Measurements from ENCODE around the gene MFSD6L. TPM values are rescaled to one million over a fixed set of nuclear protein-coding genes. Genes with fewer than 3 reads are reported as not detected.
A peak's percentile ranks its signal among the peaks of the same experiment; 100 is the strongest.

The MFSD6L gene, protein sequence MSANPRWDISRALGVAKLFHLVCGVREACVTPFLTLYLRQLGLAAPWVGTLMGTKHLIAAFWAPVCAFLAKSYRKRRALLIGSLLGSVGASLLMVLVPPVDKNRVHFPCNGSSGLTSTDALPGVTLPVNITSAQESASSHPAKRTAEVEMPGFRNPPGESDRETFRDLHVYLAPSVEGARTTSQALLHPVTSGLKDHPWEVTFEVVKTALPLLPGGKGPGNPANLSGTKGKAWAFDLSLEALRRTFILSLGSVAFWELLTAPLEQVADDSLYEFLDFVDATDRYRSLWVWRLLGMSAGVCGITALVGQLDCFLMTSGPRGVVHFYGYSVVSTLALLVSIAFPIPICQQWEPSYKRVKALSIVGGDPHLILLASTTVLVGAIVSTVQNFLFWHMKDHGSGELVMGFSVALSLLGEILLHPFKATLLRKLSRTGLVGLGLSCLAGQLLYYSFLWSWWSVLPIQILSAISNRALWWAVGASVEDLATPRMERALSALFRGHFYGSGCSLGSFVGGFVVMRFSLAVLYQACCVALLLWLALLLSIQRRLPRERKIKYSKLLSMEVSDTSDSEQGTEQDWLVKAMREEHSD
- polyA plus RNA-seq (ENCODE audit: low read depth in 6 of 6): not detected

DNA sequence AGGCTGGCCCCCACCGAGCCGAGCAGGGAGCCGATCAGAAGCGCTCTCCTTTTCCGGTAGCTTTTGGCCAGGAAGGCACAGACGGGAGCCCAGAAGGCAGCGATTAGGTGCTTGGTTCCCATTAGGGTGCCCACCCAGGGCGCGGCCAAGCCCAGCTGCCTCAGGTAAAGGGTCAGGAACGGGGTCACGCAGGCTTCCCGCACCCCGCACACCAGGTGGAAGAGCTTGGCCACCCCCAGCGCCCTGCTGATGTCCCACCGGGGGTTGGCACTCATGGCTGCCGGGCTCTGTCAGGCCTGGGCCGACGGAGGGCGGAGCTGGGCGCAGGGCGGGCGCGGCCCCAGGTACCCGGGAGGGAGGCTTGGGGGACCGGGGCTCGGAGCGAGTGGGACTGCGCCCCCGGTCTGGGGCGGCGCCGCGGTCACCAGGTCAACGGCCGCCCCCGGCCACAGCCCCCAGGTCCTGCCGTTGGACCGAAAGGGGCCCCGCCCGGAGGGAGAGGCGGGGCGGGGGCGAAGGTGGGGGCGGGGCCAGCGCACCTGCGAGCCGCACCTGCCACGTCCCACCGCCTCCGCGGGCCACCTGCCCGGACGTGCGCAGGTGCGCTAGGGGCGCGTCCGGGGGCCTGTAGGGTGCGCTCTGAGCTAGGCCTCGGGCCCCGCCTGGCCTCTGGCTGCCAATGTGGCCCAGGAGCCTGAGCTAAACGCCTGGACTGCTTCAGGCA, at the start of gene MFSD6L:
Gene MFSD6L, minus strand, starts transcription at position 520 of the 724 bp plus-strand sequence. Its CDS starts 245 bp downstream, at position 275.
- ATAC-seq (ENCODE audit: low read depth in 2 of 2): peak; percentile 89 to 96
- no peaks in the 10 kb centered on the region for H3K36me3 Mint-ChIP-seq

DNA sequence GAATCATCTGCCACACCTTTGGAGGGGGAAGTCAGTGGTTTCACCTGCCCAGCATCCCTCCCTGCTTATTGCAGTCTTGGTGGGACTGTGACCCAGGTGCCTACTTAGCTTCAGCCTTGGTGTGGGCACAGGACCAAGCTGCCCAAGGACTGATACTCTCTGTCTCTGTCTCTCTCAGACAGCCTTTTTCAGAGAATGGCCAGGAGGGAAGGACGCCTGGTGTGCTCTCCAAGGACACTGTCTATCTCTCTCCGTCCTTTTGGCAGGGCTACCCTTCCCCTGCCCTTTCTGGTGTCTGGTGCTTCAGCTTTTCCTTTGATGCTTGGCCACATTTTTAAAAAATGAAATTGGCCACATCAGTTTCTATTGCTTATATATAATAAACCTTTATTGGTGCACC, 48.7 kb upstream of the MFSD6L start:
- ATAC-seq (ENCODE audit: low read depth in 2 of 2): no peak
- no peak for DNase-seq
- peaks cover 0 to 5% (median 0%) of the 10 kb centered on the region in 3 donors for H3K27me3 Mint-ChIP-seq
- peaks cover 13 to 23% (median 17%) of the 10 kb centered on the region in 3 donors for H3K4me1 Mint-ChIP-seq
- no peak overlapping the region for H3K27ac Mint-ChIP-seq
- peaks cover 0 to 3% (median 0%) of the 10 kb centered on the region in 7 donors for H3K9me3 Mint-ChIP-seq
- no peaks in the 10 kb centered on the region for H3K36me3 Mint-ChIP-seq
- no peak overlapping the region for H3K4me3 Mint-ChIP-seq

More for the DNA sequence above, at the start of gene MFSD6L:
- no peaks in the 10 kb centered on the region for H3K27me3 Mint-ChIP-seq
- no peaks in the 10 kb centered on the region for H3K9me3 Mint-ChIP-seq
- peak within 1 kb of the TSS in 4 of 6 donors; percentile 24 to 65 (median 46) for H3K27ac Mint-ChIP-seq
- H3K4me1 Mint-ChIP-seq: peaks cover 10 to 29% (median 15%) of the 10 kb centered on the region in 3 donors
- DNase-seq: peak; percentile 40
- H3K4me3 Mint-ChIP-seq: peak within 1 kb of the TSS in 4 of 8 donors; percentile 25 to 39 (median 34)

DNA sequence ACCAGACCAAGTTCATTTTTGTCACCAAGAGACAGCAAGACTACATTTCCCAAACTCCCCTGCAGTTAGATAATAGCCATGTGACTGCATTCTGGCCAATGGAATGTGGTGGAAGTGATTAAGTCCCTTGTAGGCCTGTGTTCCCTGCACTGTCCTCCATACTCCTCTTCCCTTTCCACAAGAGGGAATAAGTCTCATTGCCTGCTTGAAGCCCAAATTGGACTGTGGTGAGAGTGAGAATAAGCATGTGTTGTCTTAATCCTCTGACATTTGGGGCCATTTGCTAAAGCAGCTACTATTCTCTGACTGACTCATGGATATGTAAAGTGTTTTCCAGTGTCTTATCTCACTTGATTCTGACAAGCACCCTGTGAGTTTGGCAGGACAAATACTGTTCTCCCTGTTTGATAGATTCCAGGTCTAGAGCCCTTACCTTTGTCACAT, 47.6 kb upstream of the MFSD6L start:
- Mint-ChIP-seq H3K27ac (no peak overlapping the region), H3K9me3 (peaks cover 0 to 3% (median 0%) of the 10 kb centered on the region in 7 donors), H3K36me3 (no peaks in the 10 kb centered on the region), H3K27me3 (peaks cover 0 to 5% (median 0%) of the 10 kb centered on the region in 3 donors), H3K4me3 (no peak overlapping the region), H3K4me1 (peaks cover 10 to 20% (median 15%) of the 10 kb centered on the region in 3 donors)
- ATAC-seq (ENCODE audit: low read depth in 2 of 2) (no peak), DNase-seq (no peak)

DNA sequence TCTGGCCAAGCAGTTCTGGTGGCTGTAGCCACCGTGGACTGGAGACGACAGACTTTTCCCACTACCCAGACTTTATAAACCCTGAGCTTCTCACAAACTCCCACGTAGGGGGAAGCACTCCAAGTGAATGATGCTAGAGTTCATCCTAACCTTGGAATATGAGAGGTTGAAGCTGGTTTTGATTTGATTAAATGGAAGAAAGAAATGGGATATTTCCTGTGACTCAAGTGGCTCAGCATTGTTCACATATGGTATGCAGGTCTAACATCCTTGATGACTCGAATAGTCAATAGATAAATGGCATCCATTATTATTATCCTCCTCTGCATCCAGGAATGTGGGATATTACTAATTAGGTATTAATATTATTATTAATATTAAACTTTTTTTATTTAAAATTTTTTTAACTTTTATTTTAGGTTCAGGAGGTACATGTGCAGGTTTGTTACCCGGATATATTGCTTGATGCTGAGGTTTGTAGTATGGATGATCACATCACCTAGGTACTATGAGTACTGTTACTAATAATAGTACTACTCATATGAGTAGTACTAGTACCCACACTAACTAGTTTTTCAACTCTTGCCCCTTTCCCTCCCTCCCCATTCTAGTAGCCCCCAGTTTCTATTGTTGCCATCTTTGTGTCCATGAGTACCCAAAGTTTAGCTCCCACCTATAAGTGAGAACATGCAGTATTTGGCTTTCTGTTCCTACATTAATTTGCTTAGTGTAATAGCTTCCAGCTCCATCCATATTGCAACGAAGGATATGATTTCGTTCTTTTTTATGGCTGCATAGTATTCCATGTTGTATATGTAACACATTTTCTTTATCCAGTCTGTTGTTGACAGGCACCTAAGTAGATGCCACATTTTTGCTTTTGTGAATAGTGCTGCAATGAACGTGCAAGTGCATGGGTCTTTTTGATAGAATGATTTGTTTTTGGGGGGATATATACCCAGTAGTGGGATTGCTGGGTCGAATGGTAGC, 45.4 kb upstream of the MFSD6L start:
- peaks cover 7 to 12% (median 7%) of the 10 kb centered on the region in 3 donors for H3K4me1 Mint-ChIP-seq

DNA sequence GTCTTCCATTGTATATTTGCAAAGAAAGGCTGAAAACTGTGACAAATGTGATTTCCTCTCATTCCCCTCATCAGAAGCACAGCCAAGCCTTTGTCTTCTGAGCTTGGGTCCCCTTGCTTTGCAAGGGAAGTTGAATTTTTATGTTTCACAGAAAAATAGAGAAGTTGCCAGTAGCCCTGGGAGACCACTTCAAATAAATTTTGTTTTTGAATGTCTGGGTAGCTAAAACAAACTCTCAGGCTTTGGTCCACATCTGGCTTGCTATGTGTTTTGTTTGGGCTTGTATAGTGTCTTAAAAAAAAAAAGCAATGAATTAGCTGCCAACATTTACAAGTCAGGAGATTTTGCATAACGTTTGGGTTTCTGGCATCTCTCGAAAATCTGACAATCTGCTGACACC, 44.2 kb upstream of the MFSD6L start:
- H3K9me3 Mint-ChIP-seq: peaks cover 0 to 3% (median 0%) of the 10 kb centered on the region in 7 donors
- ATAC-seq (ENCODE audit: low read depth in 2 of 2) (peak; percentile 60 to 78), DNase-seq (no peak)
- H3K4me3 Mint-ChIP-seq: peak overlapping the region in 1 of 8 donors; percentile 11
- peaks cover 5 to 10% (median 7%) of the 10 kb centered on the region in 3 donors for H3K4me1 Mint-ChIP-seq
- H3K27ac Mint-ChIP-seq: peak overlapping the region in 3 of 6 donors; percentile 3 to 65 (median 32)
- no peaks in the 10 kb centered on the region for H3K36me3 Mint-ChIP-seq
- no peaks in the 10 kb centered on the region for H3K27me3 Mint-ChIP-seq

More for the DNA sequence above, 45.4 kb upstream of the MFSD6L start:
- no peak overlapping the region for H3K4me3 Mint-ChIP-seq
- H3K9me3 Mint-ChIP-seq: peaks cover 0 to 3% (median 0%) of the 10 kb centered on the region in 7 donors
- ATAC-seq (ENCODE audit: low read depth in 2 of 2): no peak
- H3K27me3 Mint-ChIP-seq: peaks cover 0 to 2% (median 0%) of the 10 kb centered on the region in 3 donors
- H3K36me3 Mint-ChIP-seq: no peaks in the 10 kb centered on the region
- DNase-seq: no peak
- H3K27ac Mint-ChIP-seq: peak overlapping the region in 1 of 6 donors; percentile 47

DNA sequence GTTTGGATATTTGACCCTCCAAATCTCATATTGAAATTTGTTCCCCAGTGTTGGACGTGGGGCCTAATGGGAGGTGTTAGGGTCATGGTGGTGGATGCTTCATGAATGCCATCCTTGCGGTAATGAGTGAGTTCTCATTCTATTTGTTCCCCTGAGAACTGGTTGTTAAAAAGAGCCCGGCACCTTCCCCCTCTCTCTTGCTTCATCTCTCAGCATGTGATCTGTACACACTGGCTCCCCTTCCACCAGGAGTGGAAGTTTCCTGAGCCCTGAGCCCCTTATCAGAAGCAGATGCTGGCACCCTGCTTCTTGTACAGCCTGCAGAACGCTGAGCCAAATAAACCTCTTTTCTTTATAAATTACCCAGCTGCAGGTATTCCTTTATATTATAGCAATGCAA, 42.7 kb upstream of the MFSD6L start:
- Mint-ChIP-seq H3K27ac (peak overlapping the region in 1 of 6 donors; percentile 2), H3K4me1 (peaks cover 5 to 10% (median 7%) of the 10 kb centered on the region in 3 donors), H3K9me3 (peaks cover 0 to 3% (median 0%) of the 10 kb centered on the region in 7 donors), H3K4me3 (no peak overlapping the region), H3K27me3 (peaks cover 0 to 9% (median 0%) of the 10 kb centered on the region in 3 donors), H3K36me3 (peaks cover 0 to 7% of the 10 kb centered on the region in 2 donors)
- ATAC-seq (ENCODE audit: low read depth in 2 of 2) (no peak), DNase-seq (no peak)

DNA sequence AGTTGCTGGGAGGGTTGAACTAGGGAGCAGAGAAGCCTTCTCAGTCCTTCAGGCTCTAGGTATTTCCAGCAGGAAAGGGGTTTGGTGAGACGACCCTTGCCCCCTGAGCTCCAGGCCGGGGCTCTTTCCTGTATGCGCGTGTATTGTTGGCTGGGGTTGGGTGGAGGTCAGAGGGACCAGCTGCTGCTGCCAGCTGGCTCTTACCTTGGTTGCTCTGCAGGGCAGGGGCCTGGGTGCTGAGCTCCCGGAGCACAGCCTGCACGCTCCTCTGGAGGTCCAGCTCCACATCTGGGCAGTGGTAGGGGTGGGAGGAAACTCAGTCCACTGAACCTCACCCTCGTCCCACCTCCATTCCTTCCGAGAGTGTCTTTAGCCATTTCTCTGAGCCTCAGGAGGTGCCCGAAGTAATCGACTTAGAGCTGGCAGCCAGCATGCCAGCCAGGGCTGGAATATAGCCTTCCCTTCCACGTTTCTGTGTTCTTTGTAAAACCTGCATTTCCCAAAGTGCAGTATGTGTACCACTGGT, 40.3 kb upstream of the MFSD6L start:
- Mint-ChIP-seq H3K9me3 (peaks cover 0 to 5% (median 0%) of the 10 kb centered on the region in 7 donors), H3K27ac (peak overlapping the region in 1 of 6 donors; percentile 36), H3K4me1 (peaks cover 5 to 10% (median 7%) of the 10 kb centered on the region in 3 donors), H3K4me3 (no peak overlapping the region), H3K36me3 (peaks cover 0 to 7% of the 10 kb centered on the region in 2 donors), H3K27me3 (peaks cover 0 to 9% (median 7%) of the 10 kb centered on the region in 3 donors)
- no peak for DNase-seq
- ATAC-seq (ENCODE audit: low read depth in 2 of 2): no peak

DNA sequence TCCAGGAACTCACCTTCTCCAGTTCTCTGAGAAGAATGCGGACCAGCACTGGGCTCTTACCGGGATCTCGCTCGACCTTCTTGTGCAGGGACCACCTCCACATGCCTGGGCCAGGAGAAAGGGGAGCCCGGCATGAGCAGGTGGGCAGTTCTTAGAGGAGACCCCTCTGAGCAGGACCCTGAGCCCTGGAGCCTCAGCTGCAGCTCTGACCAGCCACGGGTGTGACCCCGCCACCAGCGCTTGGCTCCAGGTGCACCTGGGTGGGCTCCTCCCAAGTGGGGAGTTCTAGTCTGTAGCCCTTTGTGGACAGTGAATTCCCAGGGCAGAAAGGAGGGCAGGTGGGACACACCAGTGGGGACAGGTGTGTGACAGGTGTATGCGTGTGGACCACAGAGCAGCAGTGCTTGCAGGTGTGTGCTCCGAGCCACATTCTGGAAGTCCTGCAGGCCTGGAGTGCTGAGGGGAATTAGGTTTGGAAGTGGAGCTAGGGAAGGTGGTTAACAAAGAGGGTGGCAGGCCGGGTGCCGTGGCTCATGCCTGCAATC, 39.5 kb upstream of the MFSD6L start:
- no peak for ATAC-seq (ENCODE audit: low read depth in 2 of 2)
- peaks cover 0 to 5% (median 0%) of the 10 kb centered on the region in 7 donors for H3K9me3 Mint-ChIP-seq
- H3K27ac Mint-ChIP-seq: peak overlapping the region in 1 of 6 donors; percentile 84
- H3K4me3 Mint-ChIP-seq: peak overlapping the region in 1 of 8 donors; percentile 53
- H3K36me3 Mint-ChIP-seq: peaks cover 0 to 7% of the 10 kb centered on the region in 2 donors
- H3K27me3 Mint-ChIP-seq: peaks cover 0 to 9% (median 7%) of the 10 kb centered on the region in 3 donors
- no peak for DNase-seq
- peaks cover 4 to 7% (median 5%) of the 10 kb centered on the region in 3 donors for H3K4me1 Mint-ChIP-seq

DNA sequence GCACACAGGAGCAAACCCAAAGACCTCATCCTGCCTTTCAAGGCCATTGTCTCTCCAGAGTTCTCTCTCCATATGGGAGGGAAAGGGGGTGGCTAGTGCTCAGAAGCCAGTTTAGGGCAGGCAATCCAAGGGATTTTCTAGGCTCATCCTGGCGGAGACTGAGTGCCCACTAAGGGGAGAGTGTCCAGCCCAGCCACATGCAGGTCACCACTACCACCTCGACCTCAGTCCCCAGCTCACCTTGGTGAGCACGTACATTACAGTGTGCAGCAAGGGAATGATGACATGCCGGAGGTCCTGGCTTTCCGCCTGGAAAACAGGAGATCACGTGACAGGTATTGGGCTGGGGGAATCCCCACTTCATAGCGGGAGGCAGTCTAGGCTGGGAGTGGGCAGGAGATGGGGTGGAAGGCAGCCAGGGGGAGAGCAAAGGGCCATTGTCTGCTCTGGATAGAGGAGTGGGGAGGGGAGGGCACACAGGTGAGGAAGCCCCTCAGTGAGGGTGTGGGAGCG, 38.5 kb upstream of the MFSD6L start:
- Mint-ChIP-seq H3K9me3 (peaks cover 0 to 5% (median 0%) of the 10 kb centered on the region in 7 donors), H3K27ac (peak overlapping the region in 3 of 6 donors; percentile 44 to 76 (median 63)), H3K4me3 (no peak overlapping the region), H3K4me1 (no peaks in the 10 kb centered on the region), H3K27me3 (peaks cover 0 to 9% (median 7%) of the 10 kb centered on the region in 3 donors), H3K36me3 (peaks cover 0 to 7% of the 10 kb centered on the region in 2 donors)
- DNase-seq (no peak), ATAC-seq (ENCODE audit: low read depth in 2 of 2) (no peak)

DNA sequence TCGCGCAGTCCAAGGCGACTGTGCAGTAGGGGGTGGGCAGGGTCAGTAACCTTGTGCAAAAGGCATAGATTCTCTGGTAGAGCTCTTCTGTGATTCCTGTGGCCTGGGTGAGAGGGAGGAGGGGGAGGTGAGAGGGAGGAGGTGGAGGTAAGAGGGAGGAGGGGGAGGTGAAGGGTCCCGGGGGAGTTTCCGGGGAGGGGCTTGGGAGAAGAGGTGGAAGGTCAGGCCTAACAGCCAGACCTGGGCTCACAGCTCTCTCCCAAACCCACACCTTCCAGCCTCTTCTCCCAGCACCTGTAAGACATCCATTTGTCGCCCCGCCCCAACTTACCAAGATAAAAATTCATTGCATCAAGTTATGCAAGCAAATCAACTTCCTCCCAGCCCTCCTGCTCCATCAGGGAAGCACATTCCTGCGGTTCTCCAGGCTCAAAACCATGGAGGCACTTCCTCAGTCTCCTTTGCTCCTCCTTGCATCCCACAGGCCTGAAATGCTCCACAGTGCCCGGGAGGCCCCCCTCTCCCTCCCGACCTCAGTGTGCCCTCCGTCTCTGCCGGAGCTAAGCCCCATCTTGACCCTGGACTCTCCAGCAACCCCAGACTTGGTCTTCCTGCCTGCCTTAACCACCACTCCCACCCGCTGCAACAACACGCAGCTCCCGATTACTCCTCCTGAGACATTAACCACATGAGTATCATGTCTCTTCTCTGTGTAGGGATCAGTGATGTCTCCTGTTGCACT, 37.8 kb upstream of the MFSD6L start:
- peaks cover 0 to 7% of the 10 kb centered on the region in 2 donors for H3K36me3 Mint-ChIP-seq
- H3K4me1 Mint-ChIP-seq: no peaks in the 10 kb centered on the region
- DNase-seq (no peak), ATAC-seq (ENCODE audit: low read depth in 2 of 2) (no peak)
- H3K9me3 Mint-ChIP-seq: peaks cover 0 to 5% (median 0%) of the 10 kb centered on the region in 7 donors
- no peak overlapping the region for H3K27ac Mint-ChIP-seq
- H3K4me3 Mint-ChIP-seq: no peak overlapping the region
- H3K27me3 Mint-ChIP-seq: peaks cover 0 to 9% (median 7%) of the 10 kb centered on the region in 3 donors
